ENCODE measurements around the gene FBL.

Gene FBL

DNA sequence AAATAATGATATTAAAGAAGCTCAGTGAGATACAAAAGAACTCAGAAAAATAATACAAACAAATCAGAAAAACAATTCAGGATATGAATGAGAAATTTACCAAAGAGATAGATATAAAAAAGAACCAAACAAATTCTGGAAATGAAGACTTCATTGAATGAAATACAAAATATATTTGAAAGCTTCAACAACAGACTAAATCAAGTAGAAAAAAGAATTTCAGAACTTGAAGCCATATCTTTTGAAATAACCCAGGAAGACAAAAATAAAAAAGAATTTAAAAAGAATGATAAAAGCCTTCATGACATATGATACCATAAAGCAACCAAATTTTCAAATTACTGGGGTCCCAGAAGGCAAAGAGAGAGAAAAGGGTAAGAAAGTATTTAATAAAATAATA lies 57.9 kb downstream of the FBL start:
- DNase-seq (ENCODE audit: low read depth in 3 of 3) = no peak

Data from stimulated activated CD4-positive, alpha-beta T cell treated with anti-CD3 and anti-CD28 coated beads, TNF-alpha, amount 100 ng/mL, for 48 hours (primary cell).